HEK293T (cell line): ENCODE results near the gene IL17REL.

Source experiments
- BHLHE40 ChIP-seq: fragments of 450-650 bp; IDR thresholded peaks from 2 replicates; pipeline ENCODE4 v1.6.1; 2016; ENCODE audit warnings: mild to moderate bottlenecking, moderate library complexity, borderline replicate concordance
- ELF4 ChIP-seq: fragments of 450-650 bp; IDR thresholded peaks from 2 replicates; pipeline ENCODE4 v1.6.1; 2017; ENCODE audit warnings: antibody characterized with exemption
- FOXA1 ChIP-seq: fragments of 450-650 bp; IDR thresholded peaks from 2 replicates; pipeline ENCODE4 v1.6.1; 2016; ENCODE audit warnings: mild to moderate bottlenecking
- FOXK2 ChIP-seq: fragments of 450-650 bp; IDR thresholded peaks from 2 replicates; pipeline ENCODE4 v1.6.1; 2016; ENCODE audit warnings: mild to moderate bottlenecking
- SP1 ChIP-seq: fragments of 450-650 bp; IDR thresholded peaks from 2 replicates; pipeline ENCODE4 v1.6.1; 2017

DNA sequence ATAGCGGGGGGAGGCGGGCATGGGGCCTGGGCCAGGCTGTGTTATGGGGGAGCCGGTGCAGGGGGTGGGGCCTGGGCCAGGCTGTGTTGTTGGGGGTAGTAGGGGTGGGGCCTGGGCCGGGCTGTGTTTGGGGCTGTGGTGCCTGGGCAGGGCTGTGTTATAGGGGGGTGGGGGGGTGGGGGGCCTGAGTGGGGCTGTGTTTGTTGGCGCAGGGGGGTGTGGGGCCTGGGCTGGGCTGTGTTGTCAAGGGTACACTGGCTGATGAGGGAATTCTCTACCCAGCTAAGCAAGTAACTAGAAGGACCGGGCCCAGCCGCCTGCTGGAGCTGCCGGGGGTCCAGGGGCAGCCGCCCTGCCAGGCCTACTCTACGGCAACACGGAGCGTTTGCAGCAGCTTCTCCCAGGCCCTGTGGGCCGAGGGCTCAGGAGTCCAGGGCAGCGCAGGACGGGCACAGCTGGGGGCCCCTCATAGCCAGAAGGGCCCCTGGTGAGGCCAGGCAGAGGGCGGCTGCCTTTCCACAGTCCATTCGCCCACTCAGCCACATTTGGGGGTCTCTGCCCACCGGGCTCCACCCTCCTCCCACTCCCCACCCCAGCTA, 62.1 kb downstream of the IL17REL start:
- TF ChIP-seq BHLHE40 (no peak), FOXA1 (no peak), FOXK2 (no peak), ELF4 (no peak), SP1 (no peak)
